ENCODE results near the gene GCK. TPM values are rescaled to one million over a fixed set of nuclear protein-coding genes. Genes with fewer than 3 reads are reported as not detected.

The GCK gene
- total and polyA plus RNA-seq, 4 donors = 0.09 to 12.7 (median 0.44) TPM

GRCh38 chr7:44162179-44162578, 27.1 kb downstream of the GCK start (continued):
- TF ChIP-seq REST (IDR thresholded peaks at IDR 0.05) = peak; percentile 63
- TF ChIP-seq ATF3 (IDR thresholded peaks at IDR 0.05) = peak; percentile 99
- no peak for TF ChIP-seq CTCF (IDR thresholded peaks at IDR 0.05; ENCODE audit: low read depth, low read length, missing input control)
- TF ChIP-seq HNF4A (conservative IDR thresholded peaks at IDR 0.05) = peak; percentile 98 to 99

GRCh38 chr7:44161371-44161770, 27.9 kb downstream of the GCK start:
- Histone ChIP-seq H3K4me1 (ENCODE audit: control insufficient read depth in 4 of 4, insufficient read depth in 4 of 4, low read length in 3 of 4) (peaks cover 28 to 75% (median 69%) of the 10 kb centered on the region in 4 donors), H3K4me3 (ENCODE audit: low read depth in 1 of 3, low read length in 3 of 3) (no peak overlapping the region), H3K9me3 (ENCODE audit: control insufficient read depth in 4 of 4, low read length in 3 of 4) (no peaks in the 10 kb centered on the region), H3K9ac (ENCODE audit: low read depth in 1 of 2, low read length in 2 of 2) (no peak overlapping the region), H3K27ac (ENCODE audit: low read depth in 1 of 2, low read length in 2 of 2) (no peak overlapping the region), H3K27me3 (ENCODE audit: control insufficient read depth in 4 of 4, insufficient read depth in 4 of 4, low read length in 3 of 4) (no peaks in the 10 kb centered on the region), H3K36me3 (ENCODE audit: control insufficient read depth in 4 of 4, insufficient read depth in 3 of 4, low read depth in 1 of 4, low read length in 3 of 4) (no peaks in the 10 kb centered on the region)
- no peak for DNase-seq (ENCODE audit: low spot score)
- TF ChIP-seq MAX (IDR thresholded peaks at IDR 0.05) (no peak), SP1 (IDR thresholded peaks at IDR 0.05) (no peak)
- WGBS = 98% methylated on average over 2 of the region's 2 CpGs

GRCh38 chr7:44159824-44160630, 29.2 kb downstream of the GCK start:
- H3K27me3 ChIP-seq (ENCODE audit: control insufficient read depth in 4 of 4, insufficient read depth in 4 of 4, low read length in 3 of 4) = no peaks in the 10 kb centered on the region
- no peaks in the 10 kb centered on the region for H3K36me3 ChIP-seq (ENCODE audit: control insufficient read depth in 4 of 4, insufficient read depth in 3 of 4, low read depth in 1 of 4, low read length in 3 of 4)
- WGBS = 62% methylated on average over 5 of the region's 5 CpGs
- H3K4me1 ChIP-seq (ENCODE audit: control insufficient read depth in 4 of 4, insufficient read depth in 4 of 4, low read length in 3 of 4) = peaks cover 28 to 89% (median 81%) of the 10 kb centered on the region in 4 donors
- no peak overlapping the region for H3K4me3 ChIP-seq (ENCODE audit: low read depth in 1 of 3, low read length in 3 of 3)
- H3K27ac ChIP-seq (ENCODE audit: low read depth in 1 of 2, low read length in 2 of 2) = peak overlapping the region; percentile 9 to 75
- DNase-seq (ENCODE audit: low spot score) = no peak
- H3K9ac ChIP-seq (ENCODE audit: low read depth in 1 of 2, low read length in 2 of 2) = no peak overlapping the region
- H3K9me3 ChIP-seq (ENCODE audit: control insufficient read depth in 4 of 4, low read length in 3 of 4) = no peaks in the 10 kb centered on the region
- TF ChIP-seq RXRA (IDR thresholded peaks at IDR 0.05) (peak; percentile 94 to 97), RAD21 (IDR thresholded peaks at IDR 0.05) (peak in 1 of 2 donors; percentile 10), FOXA2 (IDR thresholded peaks at IDR 0.05) (peak; percentile 27), ZBTB33 (IDR thresholded peaks at IDR 0.05) (no peak), SP1 (IDR thresholded peaks at IDR 0.05) (peak; percentile 91), HNF4A (conservative IDR thresholded peaks at IDR 0.05) (peak; percentile 81 to 85), EGR1 (IDR thresholded peaks at IDR 0.05; ENCODE audit: low read depth in 2 of 2) (no peak), ATF3 (IDR thresholded peaks at IDR 0.05) (peak; percentile 93), TAF1 (conservative IDR thresholded peaks at IDR 0.05) (no peak), MAX (IDR thresholded peaks at IDR 0.05) (peak; percentile 40), YY1 (IDR thresholded peaks at IDR 0.05) (peak; percentile 68), NR2F2 (IDR thresholded peaks at IDR 0.05) (peak; percentile 75), REST (IDR thresholded peaks at IDR 0.05) (no peak), JUND (IDR thresholded peaks at IDR 0.05) (peak; percentile 65 to 72), HNF4G (IDR thresholded peaks at IDR 0.05) (peak; percentile 43)
